CD14-positive monocyte (primary cell): ENCODE results near the gene ARHGAP11A. TPM values are rescaled to one million over a fixed set of nuclear protein-coding genes. Genes with fewer than 3 reads are reported as not detected.
"Not testable (repeated sequence)": the region's sequence is repeated elsewhere in the genome, so short reads cannot be mapped to it uniquely, and the experiment has no call there.

Source experiments
- DNase-seq, 3 donors: peaks; one replicate each; pipeline ENCODE4 v3.0.0-alpha.2; 2011 to 2022
- H2AFZ ChIP-seq: 2 replicates; pipeline ENCODE4 v1.6.0; 2012; ENCODE audit warnings: mild to moderate bottlenecking, low read depth, low read length, inconsistent platforms; ENCODE audit not compliant: insufficient read depth, poor library complexity, severe bottlenecking
- H3K27ac ChIP-seq, 2 donors: 1 replicate in 1 of 2; 2 replicates in 1 of 2; pipeline ENCODE4 v1.5.1; 2012 to 2013; ENCODE audit warnings: low read length in 2 of 2, control low read depth in 1 of 2, inconsistent platforms in 1 of 2, low read depth in 1 of 2, mild to moderate bottlenecking in 1 of 2
- H3K27me3 ChIP-seq, 2 donors: one replicate each; pipeline versions ENCODE4 v1.6.0 to v1.6.1; 2011 to 2013; ENCODE audit warnings: low read length in 2 of 2; ENCODE audit not compliant: control insufficient read depth in 2 of 2, insufficient read depth in 2 of 2
- H3K36me3 ChIP-seq, 2 donors: replicated peaks in 1 of 2; 1 replicate in 1 of 2; 2 replicates in 1 of 2; pipeline versions ENCODE4 v1.5.1 to v1.6.1; 2012 to 2013; ENCODE audit warnings: low read length in 2 of 2, control low read depth in 1 of 2, inconsistent platforms in 1 of 2, mild to moderate bottlenecking in 1 of 2; ENCODE audit not compliant: insufficient read depth in 2 of 2, control insufficient read depth in 1 of 2
- H3K4me1 ChIP-seq, 2 donors: 1 replicate in 1 of 2; 2 replicates in 1 of 2; pipeline versions ENCODE4 v1.5.1 to v1.6.1; 2012 to 2013; ENCODE audit warnings: low read length in 2 of 2, control low read depth in 1 of 2, inconsistent platforms in 1 of 2, mild to moderate bottlenecking in 1 of 2, moderate library complexity in 1 of 2; ENCODE audit not compliant: insufficient read depth in 2 of 2, control insufficient read depth in 1 of 2
- H3K4me2 ChIP-seq: replicated peaks from 2 replicates; pipeline ENCODE3; 2012; ENCODE audit warnings: low read length, moderate library complexity, mild to moderate bottlenecking; ENCODE audit not compliant: poor library complexity, severe bottlenecking; ENCODE audit errors: extremely low read depth
- H3K4me3 ChIP-seq, 3 experiments: fragments of 200-600 bp in 1 of 3; sonication (generic) in 1 of 3; replicated peaks in 1 of 3; 1 replicate in 2 of 3; 2 replicates in 1 of 3; pipeline ENCODE4 v1.5.1; 2011 to 2013; ENCODE audit warnings: low read length in 3 of 3, mild to moderate bottlenecking in 3 of 3, control low read depth in 2 of 3, low read depth in 2 of 3, inconsistent platforms in 1 of 3, moderate library complexity in 1 of 3
- H3K79me2 ChIP-seq: 2 replicates; pipeline ENCODE4 v1.6.0; 2012; ENCODE audit warnings: mild to moderate bottlenecking, control low read depth, inconsistent platforms, low read length, moderate library complexity; ENCODE audit not compliant: insufficient read depth
- H3K9ac ChIP-seq: 2 replicates; pipeline ENCODE4 v1.6.0; 2017; ENCODE audit warnings: low read length, mild to moderate bottlenecking; ENCODE audit not compliant: insufficient read depth, poor library complexity, severe bottlenecking
- H3K9me3 ChIP-seq, 2 donors: replicated peaks in 1 of 2; 1 replicate in 1 of 2; 2 replicates in 1 of 2; pipeline versions ENCODE4 v1.5.1 to v1.6.1; 2012 to 2013; ENCODE audit warnings: low read length in 2 of 2, control low read depth in 1 of 2; ENCODE audit not compliant: control insufficient read depth in 1 of 2, insufficient read depth in 1 of 2
- H4K20me1 ChIP-seq: 2 replicates; pipeline ENCODE4 v1.6.0; 2012; ENCODE audit warnings: mild to moderate bottlenecking, low read length, control low read depth, moderate library complexity; ENCODE audit not compliant: insufficient read depth
- H3K27ac Mint-ChIP-seq, 7 donors: one replicate each; pipeline ENCODE4 v1.8.0; 2020; ENCODE audit warnings: mild to moderate bottlenecking in 7 of 7, mixed read lengths in 7 of 7, moderate library complexity in 6 of 7, inconsistent platforms in 2 of 7
- H3K27me3 Mint-ChIP-seq, 3 donors: one replicate each; pipeline ENCODE4 v1.8.0; 2021 to 2022; ENCODE audit warnings: low read depth in 3 of 3, mild to moderate bottlenecking in 3 of 3, mixed read lengths in 3 of 3, moderate library complexity in 3 of 3, inconsistent platforms in 1 of 3
- H3K36me3 Mint-ChIP-seq, 2 donors: one replicate each; pipeline ENCODE4 v1.8.0; 2020; ENCODE audit warnings: mixed read lengths in 2 of 2, inconsistent platforms in 1 of 2, mild to moderate bottlenecking in 1 of 2
- H3K4me1 Mint-ChIP-seq: one replicate; pipeline ENCODE4 v1.8.0; 2020; ENCODE audit warnings: mild to moderate bottlenecking, mixed read lengths
- H3K4me3 Mint-ChIP-seq, 2 donors: one replicate each; pipeline ENCODE4 v1.8.0; 2020; ENCODE audit warnings: mild to moderate bottlenecking in 2 of 2, mixed read lengths in 2 of 2, moderate library complexity in 1 of 2
- H3K9me3 Mint-ChIP-seq, 7 donors: one replicate each; pipeline ENCODE4 v1.8.0; 2020 to 2022; ENCODE audit warnings: mixed read lengths in 7 of 7, mild to moderate bottlenecking in 6 of 7, moderate library complexity in 6 of 7, inconsistent platforms in 2 of 7
- WGBS: methylation state at CpG from one replicate; pipeline ENCODE4 v1.1.5; 2013; ENCODE audit warnings: missing lambda C conversion rate; ENCODE audit not compliant: insufficient coverage; 5-methylcytosine and 5-hydroxymethylcytosine counted together
- intact Hi-C, 2 donors: fragments of 100-400 bp; cut with micrococcal nuclease; formaldehyde crosslinking; loops; one replicate each; pipeline versions ENCODE4 v1.15.0 to v1.15.1; 2023
- polyA minus RNA-seq: library from RNA; depleted of rRNA, polyadenylated mRNA; stranded (reverse); fragments of >200 nt; gene quantifications from 2 replicates; pipeline ENCODE4 v1.2.3, GENCODE V29; 2012
- polyA plus RNA-seq, 3 donors: library from polyadenylated mRNA; depleted of rRNA in 1 of 3; unstranded in 2 of 3; stranded (reverse) in 1 of 3; fragments of 300-500 nt in 2 of 3; fragments of >200 nt in 1 of 3; fragmentation: Illumina TruSeq in 2 of 3; gene quantifications; 1 replicate in 2 of 3; 2 replicates in 1 of 3; pipeline ENCODE4 v1.2.3, GENCODE V29; 2012 to 2021
- total RNA-seq, 12 experiments: library from RNA in 1 of 12; stranded (reverse) in 1 of 12; fragments of 120-200 nt in 1 of 12; gene quantifications; one replicate each; pipeline ENCODE4 v1.2.4 and lab custom pipeline; 2013 to 2026; ENCODE audit warnings: mixed read lengths in 6 of 12, inconsistent platforms in 1 of 12

The ARHGAP11A gene
- 2.9 TPM for total RNA-seq (2013)
- polyA plus RNA-seq (1 to 10 TPM in 2 of 3 donors, under 1 TPM in 1; 0.91 to 1.6 (median 1.4) TPM), polyA minus RNA-seq (0.69 and 1.0 TPM in 2 replicates), total RNA-seq (lab: John Stamatoyannopoulos, UW) (0.92 to 12.2 (median 2.7) reads per million in 11 experiments)

DNA sequence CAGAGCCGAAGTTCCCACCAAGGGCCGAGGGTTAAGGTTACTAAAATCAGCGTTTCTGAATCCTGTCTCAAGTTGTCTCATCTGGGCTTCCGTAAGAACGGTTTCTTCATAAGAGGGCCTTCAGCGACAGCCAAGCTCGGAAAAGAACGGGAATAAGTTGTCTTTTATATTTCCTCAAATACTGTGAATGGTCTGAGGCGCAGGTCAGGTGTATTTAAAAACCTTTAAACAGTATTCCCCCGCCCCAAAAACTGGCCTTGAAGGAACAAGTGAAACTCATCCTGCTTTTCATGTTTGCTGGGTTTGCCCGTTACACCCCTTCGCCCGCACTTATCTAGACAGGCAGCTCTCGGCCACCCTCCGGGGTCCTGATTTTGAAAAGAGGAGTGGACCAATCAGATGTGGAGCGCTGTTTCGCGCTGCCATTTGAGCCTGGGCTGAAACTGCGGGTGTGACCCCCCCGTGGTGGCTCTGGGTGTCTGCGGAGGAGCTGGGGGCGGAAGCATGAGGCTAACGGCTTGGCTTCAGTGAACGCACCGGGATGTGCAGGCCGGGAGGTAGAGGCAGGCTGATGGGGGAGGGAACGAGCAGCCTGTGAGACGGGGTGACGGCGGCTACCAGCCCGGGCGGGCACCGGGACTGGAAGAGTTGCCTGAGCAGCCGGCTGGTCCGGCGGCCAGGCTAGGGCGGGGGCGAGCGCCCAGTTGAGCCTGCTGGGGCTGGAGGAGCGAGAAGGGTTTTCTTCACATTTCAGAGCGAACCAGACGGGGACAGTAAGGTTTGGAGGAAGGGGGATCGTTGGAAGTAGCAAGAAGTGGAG, at the start of gene ARHGAP11A:
Gene ARHGAP11A (plus strand): TSS at position 454 of the 820 bp plus-strand sequence. CDS start 708 bp downstream, outside the sequence.
- peak within 1 kb of the TSS; percentile 63 for H3K9ac ChIP-seq
- H3K4me1 ChIP-seq, H4K20me1 ChIP-seq, H3K36me3 Mint-ChIP-seq, intact Hi-C loops, H3K9me3 Mint-ChIP-seq, H3K9me3 ChIP-seq, H3K27me3 ChIP-seq, H3K36me3 ChIP-seq, H3K27me3 Mint-ChIP-seq: not testable (repeated sequence)
- peak within 1 kb of the TSS; percentile 78 for H2AFZ ChIP-seq
- Mint-ChIP-seq H3K4me1 (peaks cover 17% of the 10 kb centered on the region), H3K27ac (peak within 1 kb of the TSS; percentile 90 to 96 (median 93)), H3K4me3 (peak within 1 kb of the TSS; percentile 100)
- 1% methylated on average over 8 of the region's 43 CpGs for WGBS
- peak within 1 kb of the TSS; percentile 44 to 83 for H3K27ac ChIP-seq
- DNase-seq: peak; percentile 73 to 82 (median 81)
- H3K4me2 ChIP-seq: peak within 1 kb of the TSS; percentile 54
- H3K4me3 ChIP-seq: peak within 1 kb of the TSS; percentile 53 to 98 (median 82)
- H3K79me2 ChIP-seq: peaks cover 46% of the 10 kb centered on the region

DNA sequence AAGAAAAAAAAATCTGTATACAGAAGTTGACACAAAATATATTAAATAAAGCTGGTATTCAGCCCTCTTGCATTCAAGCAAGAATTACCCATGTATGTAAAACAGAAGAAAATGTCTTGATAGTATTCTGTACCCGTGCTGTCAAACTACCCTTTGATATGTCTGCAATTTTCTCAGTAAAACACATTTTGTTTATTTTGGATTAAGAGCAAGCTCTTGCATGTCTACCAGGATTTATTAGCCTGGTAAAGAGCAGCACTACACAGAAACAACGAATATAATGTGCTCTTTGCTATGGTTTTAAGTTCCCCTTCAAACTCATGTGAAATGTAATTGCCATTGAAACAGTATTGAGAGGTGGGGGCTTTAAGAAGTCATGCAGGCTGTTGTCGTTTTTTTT, 46.3 kb upstream of the ARHGAP11A start:
- H3K4me3 ChIP-seq, intact Hi-C loops, DNase-seq, H3K36me3 ChIP-seq, H3K36me3 Mint-ChIP-seq, H3K9me3 ChIP-seq, H2AFZ ChIP-seq, H3K4me3 Mint-ChIP-seq, H4K20me1 ChIP-seq, H3K4me1 ChIP-seq, H3K4me2 ChIP-seq, H3K27ac ChIP-seq, H3K27ac Mint-ChIP-seq, H3K9ac ChIP-seq, H3K79me2 ChIP-seq, H3K27me3 ChIP-seq, H3K4me1 Mint-ChIP-seq, H3K27me3 Mint-ChIP-seq, H3K9me3 Mint-ChIP-seq: not testable (repeated sequence)
- WGBS: no CpG with 5 or more reads among the region's 3 CpGs

- DNase-seq, H3K36me3 ChIP-seq, H4K20me1 ChIP-seq, H3K79me2 ChIP-seq, H3K27me3 ChIP-seq, H3K4me3 ChIP-seq, H3K27ac ChIP-seq, intact Hi-C loops, H3K27me3 Mint-ChIP-seq, H3K4me2 ChIP-seq, H3K9ac ChIP-seq, H3K9me3 ChIP-seq, H3K4me1 ChIP-seq, H3K9me3 Mint-ChIP-seq, H3K4me1 Mint-ChIP-seq, H3K36me3 Mint-ChIP-seq, H2AFZ ChIP-seq: not testable (repeated sequence)
- peak overlapping the region in 3 of 7 donors; percentile 2 to 55 (median 13) for H3K27ac Mint-ChIP-seq
- WGBS: no CpG with 5 or more reads among the region's 4 CpGs
- H3K4me3 Mint-ChIP-seq: peak overlapping the region in 1 of 2 donors; percentile 43
These were observed 36.8 kb upstream of the ARHGAP11A start for GRCh38 chr15:32578482-32578881.

DNA sequence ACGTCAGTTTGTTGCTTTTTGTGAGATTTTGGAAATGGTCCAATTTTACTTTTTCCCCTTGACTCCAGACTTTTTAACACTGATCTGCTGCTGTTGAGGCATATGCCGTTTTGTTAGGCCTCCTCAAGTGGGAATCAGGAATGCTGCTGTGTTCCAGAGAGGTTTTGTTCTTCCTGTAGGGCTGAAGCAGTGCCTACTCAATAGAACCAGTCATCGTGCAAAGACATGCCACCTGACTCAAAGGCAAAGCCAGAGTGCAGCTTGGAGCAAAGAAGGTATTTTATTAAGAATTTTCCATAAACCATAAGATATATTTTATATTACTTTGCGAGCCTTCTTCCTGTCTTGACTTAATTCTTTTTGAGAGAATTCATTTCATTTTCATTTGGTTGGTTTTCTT, 29.5 kb upstream of the ARHGAP11A start:
- H4K20me1 ChIP-seq, H3K4me3 ChIP-seq, H3K36me3 ChIP-seq, intact Hi-C loops, DNase-seq, H3K27ac ChIP-seq, H3K27me3 ChIP-seq, H3K79me2 ChIP-seq, H3K27me3 Mint-ChIP-seq, H3K9ac ChIP-seq, H3K9me3 ChIP-seq, H3K27ac Mint-ChIP-seq, H3K4me3 Mint-ChIP-seq, H3K4me1 ChIP-seq, H3K36me3 Mint-ChIP-seq, H2AFZ ChIP-seq, H3K4me2 ChIP-seq, H3K9me3 Mint-ChIP-seq, H3K4me1 Mint-ChIP-seq: not testable (repeated sequence)
- WGBS: no CpG with 5 or more reads among the region's 4 CpGs
